Lower leg skin (tissue), 4 donors: ENCODE results near the gene SHKBP1. TPM values are rescaled to one million over a fixed set of nuclear protein-coding genes. Genes with fewer than 3 reads are reported as not detected.
"Not testable (repeated sequence)": the region's sequence is repeated elsewhere in the genome, so short reads cannot be mapped to it uniquely, and the experiment has no call there.

ENCODE experiments used
- DNase-seq, 2 donors: peaks; one replicate each; pipeline ENCODE4 v3.0.0-alpha.2; 2019; ENCODE audit warnings: low spot score in 2 of 2
- H3K4me3 ChIP-seq: fragments of 200-600 bp; sonication (generic); 2 replicates; pipeline ENCODE4 v1.5.1; 2017; ENCODE audit warnings: mild to moderate bottlenecking, low read depth; ENCODE audit not compliant: poor library complexity, severe bottlenecking
- CTCF ChIP-seq, 3 donors: fragments of 450-650 bp; IDR thresholded peaks; one replicate each; pipeline ENCODE4 v1.5.1; 2016; ENCODE audit warnings: antibody characterized with exemption in 3 of 3, mild to moderate bottlenecking in 3 of 3, moderate library complexity in 2 of 3
- POLR2A ChIP-seq, 2 donors: fragments of 450-650 bp; IDR thresholded peaks; one replicate each; pipeline ENCODE4 v1.6.1; 2016 to 2017; ENCODE audit warnings: antibody characterized with exemption in 2 of 2, mild to moderate bottlenecking in 1 of 2, moderate library complexity in 1 of 2
- WGBS, 2 donors: methylation state at CpG; one replicate each; pipeline ENCODE4 v1.1.5; 2018; 5-methylcytosine and 5-hydroxymethylcytosine counted together
- intact Hi-C: fragments of 100-400 bp; cut with DNase I; formaldehyde crosslinking; loops from one replicate; pipeline ENCODE4 v1.15.0; 2023; ENCODE audit warnings: low total_unique reads
- total RNA-seq, 4 donors: library from RNA; depleted of rRNA; stranded (reverse); fragments of >200 nt; gene quantifications; one replicate each; pipeline ENCODE4 v1.1.0, GENCODE V29; 2016

Gene SHKBP1
- total RNA-seq, 4 donors from 2014 or later = 39.6 to 53.4 (median 43.0) TPM

DNA sequence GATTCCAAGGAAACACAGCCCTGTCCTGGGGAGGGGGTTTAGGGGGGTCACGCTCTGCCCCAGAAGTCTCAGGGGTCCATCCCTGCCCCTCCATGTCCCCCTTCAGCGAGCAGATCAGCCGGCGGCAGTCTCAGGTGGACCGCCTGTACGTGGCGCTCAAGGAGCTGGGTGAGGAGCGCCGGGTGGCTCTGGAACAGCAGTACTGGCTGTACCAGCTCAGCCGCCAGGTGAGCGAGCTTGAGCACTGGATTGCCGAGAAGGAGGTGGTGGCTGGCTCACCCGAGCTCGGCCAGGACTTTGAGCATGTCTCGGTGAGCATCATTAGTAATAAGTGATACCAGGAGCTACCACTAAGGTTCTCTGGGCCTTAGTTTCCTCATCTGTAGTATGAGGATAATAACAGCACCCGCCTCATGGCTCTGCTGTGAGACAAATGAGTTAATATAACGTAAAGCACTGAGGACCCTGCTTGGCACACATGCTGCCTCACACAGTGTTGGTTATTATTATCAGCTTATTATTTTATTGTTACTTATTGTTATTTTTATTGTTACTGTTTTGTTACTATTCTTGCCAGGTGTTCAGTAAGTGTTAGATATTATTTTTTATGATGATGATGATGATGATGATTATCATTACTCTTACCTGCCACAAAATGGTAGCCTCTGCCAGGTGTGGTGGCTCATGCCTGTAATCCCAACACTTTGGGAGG lies 20.5 kb upstream of the SHKBP1 start:
- DNase-seq = no peak
- TF ChIP-seq CTCF (IDR thresholded peaks at IDR 0.05) = no peak
- TF ChIP-seq POLR2A (IDR thresholded peaks at IDR 0.05) = no peak
- intact Hi-C loops = no loop called here
- no peak overlapping the region for H3K4me3 ChIP-seq
- 81 to 82% methylated on average over 17 of the region's 17 CpGs for WGBS, 2 donors

DNA sequence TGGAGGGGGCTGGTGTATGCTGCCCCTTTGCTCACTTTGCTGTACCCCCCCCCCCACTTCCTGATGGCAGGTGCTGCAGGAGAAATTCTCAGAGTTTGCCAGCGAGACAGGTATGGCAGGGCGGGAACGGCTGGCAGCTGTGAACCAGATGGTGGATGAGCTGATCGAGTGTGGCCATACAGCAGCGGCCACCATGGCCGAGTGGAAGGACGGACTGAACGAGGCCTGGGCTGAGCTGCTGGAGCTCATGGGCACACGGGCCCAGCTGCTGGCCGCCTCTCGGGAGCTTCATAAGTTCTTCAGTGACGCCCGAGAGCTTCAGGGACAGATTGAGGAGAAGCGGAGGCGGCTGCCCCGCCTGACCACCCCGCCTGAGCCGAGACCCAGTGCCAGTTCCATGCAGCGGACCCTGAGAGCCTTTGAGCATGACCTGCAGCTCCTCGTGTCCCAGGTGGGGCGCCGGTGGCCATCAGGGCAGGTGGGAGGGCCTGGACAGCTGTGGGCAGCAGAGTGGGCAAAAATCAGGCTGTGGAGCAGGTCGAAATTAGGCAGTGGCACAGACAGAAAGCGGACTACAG lies 19.6 kb upstream of the SHKBP1 start:
- TF ChIP-seq CTCF (IDR thresholded peaks at IDR 0.05) (no peak), POLR2A (IDR thresholded peaks at IDR 0.05) (no peak)
- no peak overlapping the region for H3K4me3 ChIP-seq
- intact Hi-C loops = no loop called here
- WGBS, 2 donors = 83 to 92% methylated on average over 18 to 24 of the region's 24 CpGs
- DNase-seq = no peak

DNA sequence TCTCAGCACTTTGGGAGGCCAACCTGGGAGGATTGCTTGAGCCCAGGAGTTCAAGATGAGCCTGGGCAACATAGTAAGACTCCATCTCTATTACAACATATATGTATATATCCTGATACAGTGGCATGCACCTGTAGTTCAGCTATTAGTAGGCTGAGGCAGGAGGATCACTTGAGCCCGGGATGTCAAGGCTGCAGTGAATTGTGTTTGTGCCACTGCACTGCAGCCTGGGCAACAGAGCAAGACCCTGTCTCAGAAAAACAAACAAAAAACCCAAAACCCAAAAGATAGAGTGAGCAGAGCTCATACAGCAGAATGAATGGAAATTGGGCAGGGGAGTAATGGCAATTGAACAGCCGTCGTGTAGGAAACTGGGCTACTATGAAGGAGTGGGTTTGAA lies 17.3 kb upstream of the SHKBP1 start:
- 90 to 94% methylated on average over 3 of the region's 3 CpGs for WGBS, 2 donors
- no peak overlapping the region for H3K4me3 ChIP-seq
- TF ChIP-seq POLR2A (IDR thresholded peaks at IDR 0.05) = no peak
- TF ChIP-seq CTCF (IDR thresholded peaks at IDR 0.05) = no peak
- no peak for DNase-seq
- intact Hi-C loops = no loop called here

DNA sequence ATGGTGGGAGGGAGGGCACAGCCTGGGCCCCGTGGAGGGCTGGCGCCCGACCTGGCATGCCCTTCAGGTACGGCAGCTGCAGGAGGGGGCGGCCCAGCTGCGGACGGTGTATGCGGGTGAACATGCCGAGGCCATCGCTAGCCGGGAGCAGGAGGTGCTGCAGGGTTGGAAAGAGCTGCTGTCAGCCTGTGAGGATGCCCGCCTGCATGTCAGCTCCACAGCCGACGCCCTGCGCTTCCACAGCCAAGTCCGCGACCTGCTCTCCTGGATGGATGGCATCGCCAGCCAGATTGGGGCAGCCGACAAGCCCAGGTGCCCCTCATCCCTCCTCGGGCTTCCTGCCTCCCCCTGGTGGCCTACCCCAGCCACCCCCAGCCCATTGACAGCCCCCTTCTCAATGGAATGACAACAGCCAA lies 16.6 kb upstream of the SHKBP1 start:
- intact Hi-C loops = no loop called here
- WGBS, 2 donors = 37 to 42% methylated on average over 16 to 18 of the region's 20 CpGs
- no peak for DNase-seq
- no peak overlapping the region for H3K4me3 ChIP-seq
- TF ChIP-seq POLR2A (IDR thresholded peaks at IDR 0.05) = no peak
- TF ChIP-seq CTCF (IDR thresholded peaks at IDR 0.05) = no peak

GRCh38 chr19:40561947-40562346 lies 14.7 kb upstream of the SHKBP1 start:
- H3K4me3 ChIP-seq = no peak overlapping the region
- no peak for DNase-seq
- intact Hi-C loops = no loop called here
- WGBS, 2 donors = 78 to 83% methylated on average over 4 of the region's 4 CpGs
- TF ChIP-seq POLR2A (IDR thresholded peaks at IDR 0.05) = no peak
- TF ChIP-seq CTCF (IDR thresholded peaks at IDR 0.05) = no peak

GRCh38 chr19:40564535-40564934 lies 12.1 kb upstream of the SHKBP1 start:
- intact Hi-C loops, DNase-seq, H3K4me3 ChIP-seq: not testable (repeated sequence)
- WGBS, 2 donors = 93 to 100% methylated on average over 1 of the region's 1 CpG
